Activated B cell treated with CpG ODN at 0.5 μM for 24 hours (primary cell): Measurements from ENCODE around the gene TAC4. TPM values are rescaled to one million over a fixed set of nuclear protein-coding genes. Genes with fewer than 3 reads are reported as not detected.
"Not testable (repeated sequence)": the region's sequence is repeated elsewhere in the genome, so short reads cannot be mapped to it uniquely, and the experiment has no call there.

Experiments used
- ATAC-seq: fragments of 200-7000 bp; cut with Tn5 transposase; one replicate; pipeline ENCODE4 v1.10.0; 2021; ENCODE audit warnings: low read depth, mild to moderate bottlenecking, moderate library complexity
- CTCF ChIA-PET: fragments of 350-600 bp; sonication (Branson Sonifier 250); formaldehyde crosslinking; loops from one replicate; lab custom pipeline; 2021; ENCODE audit warnings: antibody characterized with exemption; lab: Charles Lee
- POLR2A ChIA-PET: fragments of 350-600 bp; sonication (Branson Sonifier 250); formaldehyde crosslinking; loops from one replicate; lab custom pipeline; 2021; ENCODE audit warnings: antibody characterized with exemption; lab: Charles Lee
- DNase-seq: peaks from one replicate; pipeline ENCODE4 v3.0.0; 2022
- H3K27ac Mint-ChIP-seq: one replicate; pipeline ENCODE4 v1.8.0; 2020; ENCODE audit warnings: mixed read lengths
- H3K27me3 Mint-ChIP-seq: one replicate; pipeline ENCODE4 v1.8.0; 2021; ENCODE audit warnings: mixed read lengths
- H3K36me3 Mint-ChIP-seq: one replicate; pipeline ENCODE4 v1.8.0; 2021; ENCODE audit warnings: low read depth, mixed read lengths
- H3K4me1 Mint-ChIP-seq: one replicate; pipeline ENCODE4 v1.8.0; 2021; ENCODE audit warnings: mixed read lengths
- H3K4me3 Mint-ChIP-seq: one replicate; pipeline ENCODE4 v1.8.0; 2020; ENCODE audit warnings: mild to moderate bottlenecking, mixed read lengths
- H3K9me3 Mint-ChIP-seq: one replicate; pipeline ENCODE4 v1.8.0; 2020; ENCODE audit warnings: mixed read lengths
- CTCF ChIP-seq: fragments of 200-600 bp; IDR thresholded peaks from one replicate; pipeline ENCODE4 v1.8.0; 2022; ENCODE audit warnings: antibody characterized with exemption, mild to moderate bottlenecking
- intact Hi-C: fragments of 100-400 bp; cut with micrococcal nuclease; formaldehyde crosslinking; loops from one replicate; pipeline ENCODE4 v1.15.1; 2024
- total RNA-seq: library from RNA; stranded (reverse); gene quantifications from 2 replicates; pipeline ENCODE4 v1.2.3, GENCODE V29; 2022

Gene TAC4
- total RNA-seq, 1 donor from 2014 or later = not detected

GRCh38 chr17:49832840-49833599 is 14.8 kb downstream of the TAC4 start:
- H3K27ac Mint-ChIP-seq = no peak overlapping the region

DNA sequence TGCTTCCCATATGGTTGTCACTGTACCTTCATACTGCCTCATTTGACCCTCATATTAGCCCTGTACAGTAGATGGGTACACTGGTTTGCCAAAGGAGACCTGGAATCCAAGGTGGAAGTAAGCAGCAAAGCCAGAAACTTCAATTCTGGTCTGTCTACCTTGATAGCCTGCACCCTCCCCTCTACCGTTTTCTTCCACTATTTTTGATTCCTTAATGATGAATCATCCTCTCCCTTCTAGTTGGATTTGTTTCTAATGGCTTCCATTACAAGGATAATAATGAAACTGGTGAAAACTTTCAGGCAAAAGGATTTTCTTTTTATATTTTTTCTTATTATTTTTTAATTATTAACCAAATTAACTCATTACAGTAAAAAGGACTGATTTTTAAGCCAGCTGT is 17.3 kb downstream of the TAC4 start:
- intact Hi-C loops = no loop called here
- Mint-ChIP-seq H3K4me3 (no peak overlapping the region), H3K36me3 (peaks cover 71% of the 10 kb centered on the region), H3K4me1 (peaks cover 3% of the 10 kb centered on the region), H3K27ac (no peak overlapping the region), H3K9me3 (no peaks in the 10 kb centered on the region), H3K27me3 (no peaks in the 10 kb centered on the region)
- no peak for DNase-seq
- CTCF ChIA-PET = no interaction called here
- POLR2A ChIA-PET = no interaction called here
- no peak for ATAC-seq
- no peak for TF ChIP-seq CTCF

More at GRCh38 chr17:49832840-49833599, 14.8 kb downstream of the TAC4 start:
- intact Hi-C loops = no loop called here
- POLR2A ChIA-PET = interaction anchor here (0.6 kb wide), 1 partner anchor 12 kb away, joined by 10 read pairs; no protein-coding TSS in a partner anchor
- CTCF ChIA-PET = no interaction called here
- Mint-ChIP-seq H3K27me3 (no peaks in the 10 kb centered on the region), H3K36me3 (peaks cover 53% of the 10 kb centered on the region), H3K4me1 (peaks cover 11% of the 10 kb centered on the region), H3K4me3 (no peak overlapping the region), H3K9me3 (no peaks in the 10 kb centered on the region)
- DNase-seq (no peak), ATAC-seq (no peak)
- no peak for TF ChIP-seq CTCF

DNA sequence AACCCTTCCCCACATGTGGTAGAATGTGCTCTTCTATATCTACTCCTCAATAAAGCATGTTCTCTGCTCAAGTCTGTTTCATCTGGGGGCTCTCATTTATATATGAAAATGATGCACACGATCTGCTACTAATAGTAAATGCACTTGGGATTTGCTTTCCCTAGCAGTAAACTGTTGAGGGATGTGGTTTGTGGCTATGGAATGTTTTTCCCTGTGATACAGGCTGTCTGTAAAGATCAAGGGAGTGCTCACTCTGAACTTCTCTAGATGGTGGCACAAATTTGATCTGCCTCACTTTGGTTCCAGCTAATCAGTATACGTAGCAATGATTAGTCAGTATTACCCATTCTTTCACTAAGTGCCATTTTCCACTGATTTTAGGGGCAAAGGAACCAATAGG is 18.8 kb downstream of the TAC4 start:
- POLR2A ChIA-PET = no interaction called here
- Mint-ChIP-seq H3K36me3 (peaks cover 79% of the 10 kb centered on the region), H3K27ac (no peak overlapping the region), H3K4me3 (no peak overlapping the region), H3K9me3 (no peaks in the 10 kb centered on the region), H3K4me1 (no peaks in the 10 kb centered on the region), H3K27me3 (no peaks in the 10 kb centered on the region)
- DNase-seq = no peak
- intact Hi-C loops = no loop called here
- CTCF ChIA-PET = no interaction called here
- ATAC-seq = no peak
- no peak for TF ChIP-seq CTCF

GRCh38 chr17:49828325-49828724 is 19.5 kb downstream of the TAC4 start:
- DNase-seq, H3K9me3 Mint-ChIP-seq, intact Hi-C loops, H3K27ac Mint-ChIP-seq, H3K27me3 Mint-ChIP-seq, CTCF ChIA-PET, ATAC-seq, H3K4me3 Mint-ChIP-seq, POLR2A ChIA-PET, H3K4me1 Mint-ChIP-seq: not testable (repeated sequence)
- H3K36me3 Mint-ChIP-seq = peaks cover 78% of the 10 kb centered on the region

DNA sequence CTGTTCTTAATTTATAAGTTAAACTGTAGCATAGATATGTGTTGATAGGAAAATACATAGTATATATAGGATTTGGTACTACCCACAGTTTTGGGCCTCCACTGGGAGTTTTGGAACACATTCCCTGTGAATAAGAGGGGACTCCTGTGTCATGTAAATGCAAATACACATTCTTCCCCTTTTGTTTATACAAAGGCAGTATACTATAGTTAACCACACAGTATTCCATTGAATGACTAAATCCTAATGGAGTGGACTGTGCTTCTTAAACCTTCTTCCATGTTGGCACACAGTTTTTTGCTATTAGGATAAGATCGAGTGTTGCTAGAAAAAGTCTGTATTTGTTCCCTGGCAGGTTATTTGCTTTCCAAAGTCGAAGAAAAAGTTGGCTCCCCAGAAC is 22.2 kb downstream of the TAC4 start:
- peaks cover 88% of the 10 kb centered on the region for H3K36me3 Mint-ChIP-seq
- no peak overlapping the region for H3K4me3 Mint-ChIP-seq

More for the DNA sequence above, 22.2 kb downstream of the TAC4 start:
- H3K27me3 Mint-ChIP-seq = no peaks in the 10 kb centered on the region
- no peak for DNase-seq
- POLR2A ChIA-PET = no interaction called here
- ATAC-seq = no peak
- intact Hi-C loops = no loop called here
- no peak overlapping the region for H3K27ac Mint-ChIP-seq
- CTCF ChIA-PET = no interaction called here
- no peaks in the 10 kb centered on the region for H3K9me3 Mint-ChIP-seq
- TF ChIP-seq CTCF = no peak
- no peaks in the 10 kb centered on the region for H3K4me1 Mint-ChIP-seq
